Immature natural killer cell (primary cell): ENCODE measurements around the gene NIPAL3. TPM values are rescaled to one million over a fixed set of nuclear protein-coding genes. Genes with fewer than 3 reads are reported as not detected.
"Not testable (repeated sequence)": the region's sequence is repeated elsewhere in the genome, so short reads cannot be mapped to it uniquely, and the experiment has no call there.

Experiments
- DNase-seq, 3 donors: peaks; one replicate each; pipeline ENCODE4 v3.0.0; 2022; ENCODE audit warnings: mixed read lengths in 1 of 3
- H3K27ac Mint-ChIP-seq, 6 donors: one replicate each; pipeline ENCODE4 v1.8.0; 2020; ENCODE audit warnings: mixed read lengths in 6 of 6, mild to moderate bottlenecking in 5 of 6, inconsistent platforms in 4 of 6, moderate library complexity in 3 of 6
- H3K27me3 Mint-ChIP-seq, 3 donors: one replicate each; pipeline ENCODE4 v1.8.0; 2020 to 2021; ENCODE audit warnings: low read depth in 3 of 3, mild to moderate bottlenecking in 3 of 3, mixed read lengths in 3 of 3, moderate library complexity in 3 of 3, inconsistent platforms in 1 of 3
- H3K36me3 Mint-ChIP-seq, 3 donors: one replicate each; pipeline ENCODE4 v1.8.0; 2020; ENCODE audit warnings: mixed read lengths in 3 of 3, inconsistent platforms in 2 of 3, mild to moderate bottlenecking in 2 of 3
- H3K4me1 Mint-ChIP-seq, 2 donors: one replicate each; pipeline ENCODE4 v1.8.0; 2020; ENCODE audit warnings: inconsistent platforms in 2 of 2, mild to moderate bottlenecking in 2 of 2, mixed read lengths in 2 of 2, moderate library complexity in 1 of 2
- H3K4me3 Mint-ChIP-seq, 5 donors: one replicate each; pipeline ENCODE4 v1.8.0; 2020; ENCODE audit warnings: mild to moderate bottlenecking in 5 of 5, mixed read lengths in 5 of 5, inconsistent platforms in 3 of 5, moderate library complexity in 3 of 5
- H3K9me3 Mint-ChIP-seq, 6 donors: one replicate each; pipeline ENCODE4 v1.8.0; 2020; ENCODE audit warnings: mild to moderate bottlenecking in 6 of 6, mixed read lengths in 6 of 6, inconsistent platforms in 4 of 6, moderate library complexity in 3 of 6
- polyA plus RNA-seq, 3 donors: library from polyadenylated mRNA; unstranded; fragments of 300-500 nt; fragmentation: Illumina TruSeq; gene quantifications; one replicate each; pipeline ENCODE4 v1.2.3, GENCODE V29; 2021

The NIPAL3 gene
- polyA plus RNA-seq, 3 donors from 2014 or later: 23.9 to 42.3 (median 38.5) TPM

GRCh38 chr1:24484199-24484598 lies 68.6 kb downstream of the NIPAL3 start:
- DNase-seq: no peak
- peak overlapping the region in 1 of 6 donors; percentile 58 for H3K27ac Mint-ChIP-seq
- peaks cover 0 to 2% (median 0%) of the 10 kb centered on the region in 6 donors for H3K9me3 Mint-ChIP-seq
- H3K4me3 Mint-ChIP-seq: no peak overlapping the region
- peaks cover 23 to 30% of the 10 kb centered on the region in 2 donors for H3K4me1 Mint-ChIP-seq
- peaks cover 1 to 8% (median 4%) of the 10 kb centered on the region in 3 donors for H3K27me3 Mint-ChIP-seq
- H3K36me3 Mint-ChIP-seq: peaks cover 0 to 9% (median 0%) of the 10 kb centered on the region in 3 donors

- Mint-ChIP-seq H3K36me3 (peaks cover 0 to 9% (median 0%) of the 10 kb centered on the region in 3 donors), H3K4me3 (no peak overlapping the region), H3K4me1 (peaks cover 14 to 21% of the 10 kb centered on the region in 2 donors), H3K9me3 (peaks cover 0 to 2% (median 0%) of the 10 kb centered on the region in 6 donors), H3K27ac (no peak overlapping the region), H3K27me3 (peaks cover 3 to 17% (median 4%) of the 10 kb centered on the region in 3 donors)
- no peak for DNase-seq
Measured at GRCh38 chr1:24486331-24487065, 70.9 kb downstream of the NIPAL3 start.

GRCh38 chr1:24487455-24487854 lies 71.9 kb downstream of the NIPAL3 start:
- peaks cover 0 to 2% (median 0%) of the 10 kb centered on the region in 6 donors for H3K9me3 Mint-ChIP-seq
- no peak overlapping the region for H3K4me3 Mint-ChIP-seq
- peaks cover 4 to 22% (median 10%) of the 10 kb centered on the region in 3 donors for H3K27me3 Mint-ChIP-seq
- peaks cover 5 to 13% of the 10 kb centered on the region in 2 donors for H3K4me1 Mint-ChIP-seq
- H3K27ac Mint-ChIP-seq: no peak overlapping the region
- DNase-seq: no peak
- peaks cover 0 to 9% (median 0%) of the 10 kb centered on the region in 3 donors for H3K36me3 Mint-ChIP-seq

GRCh38 chr1:24488159-24488558 lies 72.6 kb downstream of the NIPAL3 start:
- not testable (repeated sequence) for H3K4me3 Mint-ChIP-seq, H3K4me1 Mint-ChIP-seq

GRCh38 chr1:24489674-24490073 lies 74.1 kb downstream of the NIPAL3 start:
- Mint-ChIP-seq H3K9me3 (peaks cover 0 to 2% (median 0%) of the 10 kb centered on the region in 6 donors), H3K4me1 (peaks cover 0 to 7% of the 10 kb centered on the region in 2 donors), H3K4me3 (no peak overlapping the region), H3K27me3 (peaks cover 4 to 35% (median 16%) of the 10 kb centered on the region in 3 donors), H3K27ac (no peak overlapping the region), H3K36me3 (peaks cover 0 to 4% (median 0%) of the 10 kb centered on the region in 3 donors)
- no peak for DNase-seq

More at GRCh38 chr1:24488159-24488558, 72.6 kb downstream of the NIPAL3 start:
- DNase-seq, H3K9me3 Mint-ChIP-seq, H3K27ac Mint-ChIP-seq, H3K36me3 Mint-ChIP-seq: not testable (repeated sequence)
- peaks cover 4 to 29% (median 15%) of the 10 kb centered on the region in 3 donors for H3K27me3 Mint-ChIP-seq

- Mint-ChIP-seq H3K27ac (no peak overlapping the region), H3K4me3 (no peak overlapping the region), H3K27me3 (peaks cover 6 to 37% (median 18%) of the 10 kb centered on the region in 3 donors), H3K36me3 (peaks cover 0 to 4% (median 0%) of the 10 kb centered on the region in 3 donors), H3K9me3 (peaks cover 0 to 2% (median 0%) of the 10 kb centered on the region in 6 donors), H3K4me1 (peaks cover 0 to 7% of the 10 kb centered on the region in 2 donors)
- DNase-seq: no peak
Measured at GRCh38 chr1:24490101-24490781, 74.6 kb downstream of the NIPAL3 start.

- DNase-seq: no peak
- H3K9me3 Mint-ChIP-seq: peaks cover 0 to 1% (median 0%) of the 10 kb centered on the region in 6 donors
- H3K4me1 Mint-ChIP-seq: peaks cover 0 to under 1% of the 10 kb centered on the region in 2 donors
- H3K27ac Mint-ChIP-seq: no peak overlapping the region
- no peak overlapping the region for H3K4me3 Mint-ChIP-seq
- H3K36me3 Mint-ChIP-seq: no peaks in the 10 kb centered on the region
- peaks cover 11 to 45% (median 18%) of the 10 kb centered on the region in 3 donors for H3K27me3 Mint-ChIP-seq
Measured at GRCh38 chr1:24491577-24492360, 76.2 kb downstream of the NIPAL3 start.

- DNase-seq, H3K4me3 Mint-ChIP-seq, H3K27ac Mint-ChIP-seq, H3K9me3 Mint-ChIP-seq, H3K4me1 Mint-ChIP-seq, H3K36me3 Mint-ChIP-seq: not testable (repeated sequence)
- peaks cover 12 to 46% (median 18%) of the 10 kb centered on the region in 3 donors for H3K27me3 Mint-ChIP-seq
Measured at GRCh38 chr1:24492935-24493334, 77.3 kb downstream of the NIPAL3 start.

- H3K27me3 Mint-ChIP-seq: peaks cover 18 to 55% (median 20%) of the 10 kb centered on the region in 3 donors
- peaks cover 8 to 10% of the 10 kb centered on the region in 2 donors for H3K4me1 Mint-ChIP-seq
- H3K27ac Mint-ChIP-seq: no peak overlapping the region
- no peak overlapping the region for H3K4me3 Mint-ChIP-seq
- peaks cover 0 to 1% (median 0%) of the 10 kb centered on the region in 6 donors for H3K9me3 Mint-ChIP-seq
- DNase-seq: no peak
- no peaks in the 10 kb centered on the region for H3K36me3 Mint-ChIP-seq
Measured at GRCh38 chr1:24493785-24494184, 78.2 kb downstream of the NIPAL3 start.

- Mint-ChIP-seq H3K27ac (peak overlapping the region in 5 of 6 donors; percentile 36 to 77 (median 55)), H3K27me3 (peaks cover 15 to 59% (median 47%) of the 10 kb centered on the region in 3 donors), H3K9me3 (no peaks in the 10 kb centered on the region), H3K4me1 (peaks cover 40 to 47% of the 10 kb centered on the region in 2 donors), H3K36me3 (no peaks in the 10 kb centered on the region), H3K4me3 (peak overlapping the region in 4 of 5 donors; percentile 6 to 51 (median 11))
- peak; percentile 70 to 71 (median 70) for DNase-seq
Measured at GRCh38 chr1:24498589-24498988, 83.0 kb downstream of the NIPAL3 start.

- no peaks in the 10 kb centered on the region for H3K9me3 Mint-ChIP-seq
- peak overlapping the region in 2 of 5 donors; percentile 19 to 38 for H3K4me3 Mint-ChIP-seq
- peaks cover 21 to 59% (median 52%) of the 10 kb centered on the region in 3 donors for H3K27me3 Mint-ChIP-seq
- H3K27ac Mint-ChIP-seq: peak overlapping the region in 2 of 6 donors; percentile 51 to 70
- DNase-seq: no peak
- no peaks in the 10 kb centered on the region for H3K36me3 Mint-ChIP-seq
- H3K4me1 Mint-ChIP-seq: peaks cover 45 to 54% of the 10 kb centered on the region in 2 donors
Measured at GRCh38 chr1:24500448-24501048, 84.9 kb downstream of the NIPAL3 start.

- Mint-ChIP-seq H3K27me3 (peaks cover 21 to 62% (median 51%) of the 10 kb centered on the region in 3 donors), H3K36me3 (no peaks in the 10 kb centered on the region), H3K27ac (peak overlapping the region in 5 of 6 donors; percentile 51 to 90 (median 77)), H3K4me1 (peaks cover 45 to 57% of the 10 kb centered on the region in 2 donors), H3K9me3 (no peaks in the 10 kb centered on the region), H3K4me3 (peak overlapping the region; percentile 84 to 89 (median 86))
- peak in 2 of 3 donors; percentile 22 to 28 for DNase-seq
Measured at GRCh38 chr1:24501371-24502064, 85.9 kb downstream of the NIPAL3 start.
